WTC11 (cell line): ENCODE measurements around the gene CDKN1C. TPM values are rescaled to one million over a fixed set of nuclear protein-coding genes. Genes with fewer than 3 reads are reported as not detected.

Experiments used
- ATAC-seq: fragments of 200-7000 bp; cut with Tn5 transposase; 2 replicates; pipeline ENCODE4 v1.10.0; 2021; ENCODE audit warnings: mild to moderate bottlenecking, moderate library complexity
- CTCF ChIA-PET: fragments of 300-600 bp; sonication (Branson Sonifier 250); formaldehyde crosslinking; loops from one replicate; lab custom pipeline; 2021; ENCODE audit warnings: antibody characterized with exemption; lab: Charles Lee
- POLR2A ChIA-PET: fragments of 350-600 bp; sonication (Branson Sonifier 250); formaldehyde crosslinking; loops from one replicate; lab custom pipeline; 2021; ENCODE audit warnings: antibody characterized with exemption; lab: Charles Lee
- DNase-seq: peaks from one replicate; pipeline ENCODE4 v3.0.0; 2021; ENCODE audit warnings: low spot score
- H3K27ac Mint-ChIP-seq: 2 replicates; pipeline ENCODE4 v1.8.0; 2021; ENCODE audit warnings: mixed read lengths
- H3K27me3 Mint-ChIP-seq: 2 replicates; pipeline ENCODE4 v1.8.0; 2021; ENCODE audit warnings: low read depth, mild to moderate bottlenecking, moderate library complexity, mixed read lengths
- H3K36me3 Mint-ChIP-seq: 2 replicates; pipeline ENCODE4 v1.8.0; 2021; ENCODE audit warnings: mixed read lengths
- H3K4me1 Mint-ChIP-seq: 2 replicates; pipeline ENCODE4 v1.8.0; 2022; ENCODE audit warnings: mixed read lengths
- H3K4me3 Mint-ChIP-seq: 2 replicates; pipeline ENCODE4 v1.8.0; 2021; ENCODE audit warnings: mild to moderate bottlenecking, moderate library complexity, mixed read lengths
- H3K9me3 Mint-ChIP-seq: 2 replicates; pipeline ENCODE4 v1.8.0; 2021; ENCODE audit warnings: mixed read lengths
- ATF1 ChIP-seq: sonication (generic); formaldehyde crosslinking; IDR thresholded peaks from 2 replicates; pipeline ENCODE4 v1.8.1; 2023; ENCODE audit warnings: mild to moderate bottlenecking, moderate library complexity, missing genetic modification reagents
- CBFB ChIP-seq: sonication (generic); formaldehyde crosslinking; IDR thresholded peaks from 2 replicates; pipeline ENCODE4 v1.8.1; 2022; ENCODE audit warnings: mild to moderate bottlenecking, low read depth, missing genetic modification reagents
- CREM ChIP-seq: sonication (generic); formaldehyde crosslinking; IDR thresholded peaks from 2 replicates; pipeline ENCODE4 v1.8.1; 2022; ENCODE audit warnings: mild to moderate bottlenecking, missing genetic modification reagents, moderate library complexity
- ELF4 ChIP-seq: sonication (generic); formaldehyde crosslinking; IDR thresholded peaks from 2 replicates; pipeline ENCODE4 v1.8.1; 2022; ENCODE audit warnings: low read depth, mild to moderate bottlenecking, moderate library complexity, missing genetic modification reagents
- EMX1 ChIP-seq: fragments of 250-450 bp; sonication (Bioruptor Pico); IDR thresholded peaks from 2 replicates; pipeline ENCODE4 v1.8.0; 2021; ENCODE audit warnings: mild to moderate bottlenecking
- ESRRA ChIP-seq: sonication (generic); formaldehyde crosslinking; IDR thresholded peaks from 2 replicates; pipeline ENCODE4 v1.8.1; 2022; ENCODE audit warnings: mild to moderate bottlenecking, missing genetic modification reagents, borderline replicate concordance
- GTF2I ChIP-seq: fragments of 250-450 bp; sonication (Bioruptor Pico); conservative IDR thresholded peaks from 2 replicates; pipeline ENCODE4 v1.4.0; 2021; ENCODE audit warnings: mild to moderate bottlenecking
- JAZF1 ChIP-seq: fragments of 250-450 bp; sonication (Bioruptor Pico); IDR thresholded peaks from 2 replicates; pipeline ENCODE4 v1.9.0; 2021; ENCODE audit warnings: moderate library complexity, mild to moderate bottlenecking, inconsistent platforms
- MXD4 ChIP-seq: fragments of 250-450 bp; sonication (Bioruptor Pico); IDR thresholded peaks from 2 replicates; pipeline ENCODE4 v1.8.0; 2021; ENCODE audit warnings: mild to moderate bottlenecking, moderate library complexity, borderline replicate concordance
- MYBL2 ChIP-seq: sonication (generic); formaldehyde crosslinking; IDR thresholded peaks from 2 replicates; pipeline ENCODE4 v1.8.1; 2023; ENCODE audit warnings: mild to moderate bottlenecking, moderate library complexity, missing genetic modification reagents
- NFE2L1 ChIP-seq: sonication (generic); formaldehyde crosslinking; IDR thresholded peaks from 2 replicates; pipeline ENCODE4 v1.8.1; 2023; ENCODE audit warnings: missing genetic modification reagents
- NFYB ChIP-seq: sonication (generic); formaldehyde crosslinking; conservative IDR thresholded peaks from 2 replicates; pipeline ENCODE4 v1.8.0; 2022; ENCODE audit warnings: low read depth, missing genetic modification reagents
- NR1H2 ChIP-seq: sonication (generic); formaldehyde crosslinking; IDR thresholded peaks from 2 replicates; pipeline ENCODE4 v1.9.0; 2021; ENCODE audit warnings: mild to moderate bottlenecking, moderate library complexity, missing genetic modification reagents
- NR3C1 ChIP-seq: sonication (generic); formaldehyde crosslinking; conservative IDR thresholded peaks from 2 replicates; pipeline ENCODE4 v1.8.1; 2023; ENCODE audit warnings: low read depth, mild to moderate bottlenecking, missing genetic modification reagents
- PRRX2 ChIP-seq: fragments of 250-450 bp; sonication (Bioruptor Pico); IDR thresholded peaks from 2 replicates; pipeline ENCODE4 v1.8.0; 2021; ENCODE audit warnings: mild to moderate bottlenecking
- RORB ChIP-seq: fragments of 250-450 bp; sonication (Bioruptor Pico); IDR thresholded peaks from 2 replicates; pipeline ENCODE4 v1.9.0; 2021; ENCODE audit warnings: mild to moderate bottlenecking
- SMAD3 ChIP-seq: sonication (generic); formaldehyde crosslinking; IDR thresholded peaks from 2 replicates; pipeline ENCODE4 v1.8.0; 2022; ENCODE audit warnings: missing genetic modification reagents, mild to moderate bottlenecking, borderline replicate concordance
- STAT6 ChIP-seq: sonication (generic); formaldehyde crosslinking; conservative IDR thresholded peaks from 2 replicates; pipeline ENCODE4 v1.8.1; 2023; ENCODE audit warnings: mild to moderate bottlenecking, low read depth, missing genetic modification reagents, moderate library complexity
- ZNF138 ChIP-seq: sonication (generic); formaldehyde crosslinking; conservative IDR thresholded peaks from 2 replicates; pipeline ENCODE4 v1.8.1; 2022; ENCODE audit warnings: mild to moderate bottlenecking, moderate library complexity, missing genetic modification reagents
- ZNF232 ChIP-seq: sonication (generic); formaldehyde crosslinking; IDR thresholded peaks from 2 replicates; pipeline ENCODE4 v1.8.0; 2022; ENCODE audit warnings: mild to moderate bottlenecking, missing genetic modification reagents
- ZNF396 ChIP-seq: fragments of 250-450 bp; sonication (Bioruptor Pico); IDR thresholded peaks from 2 replicates; pipeline ENCODE4 v1.8.0; 2021; ENCODE audit warnings: mild to moderate bottlenecking, moderate library complexity, borderline replicate concordance
- total RNA-seq: library from RNA; stranded (reverse); gene quantifications from 3 replicates; pipeline ENCODE4 v1.2.3, GENCODE V29; 2021
- TF ChIP-seq, protein P1 (sequence below): sonication (generic); formaldehyde crosslinking; IDR thresholded peaks from 2 replicates; pipeline ENCODE4 v1.8.1; 2022; ENCODE audit warnings: low read depth, missing genetic modification reagents, borderline replicate concordance
- TF ChIP-seq, protein P2 (sequence below): sonication (generic); formaldehyde crosslinking; IDR thresholded peaks from 2 replicates; pipeline ENCODE4 v1.8.0; 2022; ENCODE audit warnings: mild to moderate bottlenecking, missing genetic modification reagents
- TF ChIP-seq, protein P3 (sequence below): sonication (generic); formaldehyde crosslinking; conservative IDR thresholded peaks from 2 replicates; pipeline ENCODE4 v1.8.1; 2022; ENCODE audit warnings: mild to moderate bottlenecking, missing genetic modification reagents
- TF ChIP-seq, protein P4 (sequence below): sonication (generic); formaldehyde crosslinking; IDR thresholded peaks from 2 replicates; pipeline ENCODE4 v1.8.1; 2023; ENCODE audit warnings: mild to moderate bottlenecking, missing genetic modification reagents, moderate library complexity

The CDKN1C gene
- total RNA-seq, 1 experiment from 2014 or later, result 25.0 TPM

DNA sequence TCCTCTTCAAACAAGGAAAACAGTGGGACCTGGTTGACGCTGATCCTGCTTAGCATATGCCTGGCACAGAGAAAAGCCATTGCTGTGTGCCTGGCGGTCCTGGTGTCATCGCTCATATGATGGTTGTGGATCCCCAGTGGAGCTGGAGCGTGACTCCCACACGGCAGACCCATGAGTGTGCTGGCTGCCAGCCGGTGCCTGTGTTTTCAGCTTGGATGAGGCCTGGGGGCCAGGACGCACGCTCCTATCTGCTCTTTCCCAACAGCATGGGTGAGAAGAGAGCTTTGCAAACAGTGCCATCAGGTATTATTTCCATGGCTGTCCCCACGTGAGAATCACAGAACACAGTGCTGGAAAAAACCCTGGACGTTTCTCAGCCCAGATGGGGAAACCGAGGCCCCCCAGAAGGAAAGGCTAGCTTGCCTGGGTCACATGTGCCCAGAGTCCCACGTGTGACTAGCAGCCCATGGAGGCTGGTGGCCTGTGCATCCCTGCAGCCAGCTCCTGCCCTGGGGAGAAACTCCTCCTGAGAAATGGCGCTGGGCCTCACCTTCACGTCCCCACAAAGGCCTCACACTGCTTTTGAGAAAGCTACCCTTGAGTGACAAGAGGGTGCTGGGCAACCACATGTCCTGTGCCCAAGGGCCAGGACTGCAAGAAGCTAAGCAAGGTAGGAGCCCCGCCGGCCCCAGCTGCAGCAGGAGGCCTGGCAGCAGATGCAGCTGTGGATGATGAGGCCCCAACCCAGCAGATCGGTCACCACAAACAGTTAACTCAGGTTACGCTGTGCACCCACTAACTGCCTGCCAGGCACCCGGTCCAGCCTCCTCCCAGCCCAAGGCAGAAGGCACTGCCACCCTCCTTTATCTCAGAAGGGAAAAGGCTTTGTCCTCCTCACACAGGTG, 4.2 kb downstream of the CDKN1C start:
- TF ChIP-seq NFE2L1 (no peak), RORB (no peak), ATF1 (CRISPR knock-in tag) (no peak), JAZF1 (no peak), NR3C1 (no peak)
- H3K27me3 Mint-ChIP-seq, result peaks cover 82% of the 10 kb centered on the region
- H3K9me3 Mint-ChIP-seq, result peaks cover 8% of the 10 kb centered on the region
- DNase-seq (no peak), ATAC-seq (no peak)
- H3K27ac Mint-ChIP-seq, result no peak overlapping the region
- CTCF ChIA-PET, result interaction anchor here (1.3 to 2.6 kb wide), 4 partner anchors 10 to 350 kb away, joined by 3 to 10 read pairs (median 4); no protein-coding TSS in a partner anchor
- POLR2A ChIA-PET, result interaction anchor here (0.9 kb wide), 1 partner anchor 347 kb away, joined by 3 read pairs; no protein-coding TSS in a partner anchor
- peaks cover 15% of the 10 kb centered on the region for H3K4me1 Mint-ChIP-seq
- no peak overlapping the region for H3K4me3 Mint-ChIP-seq
- H3K36me3 Mint-ChIP-seq, result 0 out of 2 replicates have a peak, but pooled peaks cover 7% of the 10 kb centered on the region

- peaks cover 11% of the 10 kb centered on the region for H3K9me3 Mint-ChIP-seq
- H3K36me3 Mint-ChIP-seq, result 0 out of 2 replicates have a peak, but pooled peaks cover 7% of the 10 kb centered on the region
- ATAC-seq (no peak), DNase-seq (no peak)
- peaks cover 87% of the 10 kb centered on the region for H3K27me3 Mint-ChIP-seq
- TF ChIP-seq CREM, result no peak
- no peak for TF ChIP-seq NR1H2 (CRISPR knock-in tag)
- no peak for TF ChIP-seq ZNF138 (CRISPR knock-in tag)
- TF ChIP-seq EMX1 (CRISPR knock-in tag), result no peak
- TF ChIP-seq, protein P1, sequence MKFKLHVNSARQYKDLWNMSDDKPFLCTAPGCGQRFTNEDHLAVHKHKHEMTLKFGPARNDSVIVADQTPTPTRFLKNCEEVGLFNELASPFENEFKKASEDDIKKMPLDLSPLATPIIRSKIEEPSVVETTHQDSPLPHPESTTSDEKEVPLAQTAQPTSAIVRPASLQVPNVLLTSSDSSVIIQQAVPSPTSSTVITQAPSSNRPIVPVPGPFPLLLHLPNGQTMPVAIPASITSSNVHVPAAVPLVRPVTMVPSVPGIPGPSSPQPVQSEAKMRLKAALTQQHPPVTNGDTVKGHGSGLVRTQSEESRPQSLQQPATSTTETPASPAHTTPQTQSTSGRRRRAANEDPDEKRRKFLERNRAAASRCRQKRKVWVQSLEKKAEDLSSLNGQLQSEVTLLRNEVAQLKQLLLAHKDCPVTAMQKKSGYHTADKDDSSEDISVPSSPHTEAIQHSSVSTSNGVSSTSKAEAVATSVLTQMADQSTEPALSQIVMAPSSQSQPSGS, result no peak
- TF ChIP-seq ZNF232 (CRISPR knock-in tag), result no peak
- TF ChIP-seq CBFB (CRISPR knock-in tag), result no peak
- no peak for TF ChIP-seq NFYB (CRISPR knock-in tag)
- no peak for TF ChIP-seq ELF4 (CRISPR knock-in tag)
- TF ChIP-seq ZNF396 (CRISPR knock-in tag), result no peak
- TF ChIP-seq ESRRA (CRISPR knock-in tag), result no peak
- TF ChIP-seq MYBL2 (CRISPR knock-in tag), result no peak
- TF ChIP-seq, protein P2, sequence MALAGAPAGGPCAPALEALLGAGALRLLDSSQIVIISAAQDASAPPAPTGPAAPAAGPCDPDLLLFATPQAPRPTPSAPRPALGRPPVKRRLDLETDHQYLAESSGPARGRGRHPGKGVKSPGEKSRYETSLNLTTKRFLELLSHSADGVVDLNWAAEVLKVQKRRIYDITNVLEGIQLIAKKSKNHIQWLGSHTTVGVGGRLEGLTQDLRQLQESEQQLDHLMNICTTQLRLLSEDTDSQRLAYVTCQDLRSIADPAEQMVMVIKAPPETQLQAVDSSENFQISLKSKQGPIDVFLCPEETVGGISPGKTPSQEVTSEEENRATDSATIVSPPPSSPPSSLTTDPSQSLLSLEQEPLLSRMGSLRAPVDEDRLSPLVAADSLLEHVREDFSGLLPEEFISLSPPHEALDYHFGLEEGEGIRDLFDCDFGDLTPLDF (CRISPR knock-in tag), result no peak
- TF ChIP-seq, protein P3, sequence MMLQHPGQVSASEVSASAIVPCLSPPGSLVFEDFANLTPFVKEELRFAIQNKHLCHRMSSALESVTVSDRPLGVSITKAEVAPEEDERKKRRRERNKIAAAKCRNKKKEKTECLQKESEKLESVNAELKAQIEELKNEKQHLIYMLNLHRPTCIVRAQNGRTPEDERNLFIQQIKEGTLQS (CRISPR knock-in tag), result no peak
- no peak for TF ChIP-seq SMAD3
- no peak for TF ChIP-seq MXD4 (CRISPR knock-in tag)
- ChIA-PET POLR2A (no interaction called here), CTCF (interaction anchor here (1.3 to 1.5 kb wide), 4 partner anchors 12 to 349 kb away, joined by 3 to 6 read pairs (median 4); no protein-coding TSS in a partner anchor)
- H3K27ac Mint-ChIP-seq, result no peak overlapping the region
- H3K4me1 Mint-ChIP-seq, result peaks cover 15% of the 10 kb centered on the region
- no peak overlapping the region for H3K4me3 Mint-ChIP-seq
Measured at GRCh38 chr11:2880646-2881045, 4.9 kb downstream of the CDKN1C start.

DNA sequence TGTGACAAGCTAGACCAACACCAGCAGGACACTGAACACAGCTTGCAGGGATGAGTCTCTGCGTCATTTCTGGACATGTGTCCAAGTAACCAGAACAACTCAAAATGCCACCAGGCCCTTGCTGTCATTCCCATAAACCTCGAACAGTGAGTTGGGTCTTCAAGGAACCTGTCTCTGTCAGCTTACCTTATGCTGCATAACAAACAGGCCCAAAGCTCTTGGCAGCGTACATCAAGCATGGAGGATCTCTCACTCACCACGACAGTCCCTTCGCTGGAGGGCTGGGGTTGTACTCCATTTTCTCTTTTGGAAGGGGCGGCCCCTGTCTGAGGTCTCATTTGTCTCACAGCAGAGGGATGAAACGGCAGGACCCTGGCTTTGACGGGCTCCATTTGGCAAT, 6.8 kb downstream of the CDKN1C start:
- H3K27me3 Mint-ChIP-seq, result peaks cover 98% of the 10 kb centered on the region
- CTCF ChIA-PET, result interaction anchor here (1.7 kb wide), 1 partner anchor 14 kb away, joined by 12 read pairs; no protein-coding TSS in a partner anchor
- ATAC-seq (no peak), DNase-seq (no peak)
- peaks cover 15% of the 10 kb centered on the region for H3K4me1 Mint-ChIP-seq
- H3K36me3 Mint-ChIP-seq, result peaks cover 10% of the 10 kb centered on the region; the same call in 1 of the 2 replicates
- no peak overlapping the region for H3K27ac Mint-ChIP-seq
- no peak overlapping the region for H3K4me3 Mint-ChIP-seq
- peaks cover 24% of the 10 kb centered on the region for H3K9me3 Mint-ChIP-seq
- POLR2A ChIA-PET, result no interaction called here
- TF ChIP-seq, protein P4, sequence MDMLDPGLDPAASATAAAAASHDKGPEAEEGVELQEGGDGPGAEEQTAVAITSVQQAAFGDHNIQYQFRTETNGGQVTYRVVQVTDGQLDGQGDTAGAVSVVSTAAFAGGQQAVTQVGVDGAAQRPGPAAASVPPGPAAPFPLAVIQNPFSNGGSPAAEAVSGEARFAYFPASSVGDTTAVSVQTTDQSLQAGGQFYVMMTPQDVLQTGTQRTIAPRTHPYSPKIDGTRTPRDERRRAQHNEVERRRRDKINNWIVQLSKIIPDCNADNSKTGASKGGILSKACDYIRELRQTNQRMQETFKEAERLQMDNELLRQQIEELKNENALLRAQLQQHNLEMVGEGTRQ (CRISPR knock-in tag), result no peak
- TF ChIP-seq GTF2I, result no peak
- no peak for TF ChIP-seq PRRX2 (CRISPR knock-in tag)
- TF ChIP-seq, protein P1, result no peak
- TF ChIP-seq ZNF232 (CRISPR knock-in tag), result no peak
- no peak for TF ChIP-seq STAT6 (CRISPR knock-in tag)
